Aorta (tissue), 5 donors: Measurements from ENCODE around the gene CAPZA1. TPM values are rescaled to one million over a fixed set of nuclear protein-coding genes. Genes with fewer than 3 reads are reported as not detected.

ENCODE experiments used
- ATAC-seq: fragments of 200-7000 bp; cut with Tn5 transposase; one replicate; pipeline ENCODE4 v1.9.1; 2022; ENCODE audit warnings: moderate library complexity; ENCODE audit not compliant: low FRiP score
- DNase-seq, 2 donors: peaks; one replicate each; pipeline ENCODE4 v3.0.0-alpha.2; 2020
- H3K27ac ChIP-seq, 2 donors: one replicate each; pipeline ENCODE4 v1.5.1; 2013; ENCODE audit warnings: low read length in 2 of 2, mild to moderate bottlenecking in 2 of 2, moderate library complexity in 2 of 2, control low read depth in 1 of 2, inconsistent platforms in 1 of 2, low read depth in 1 of 2
- H3K27me3 ChIP-seq, 2 donors: one replicate each; pipeline ENCODE4 v1.6.1; 2013; ENCODE audit warnings: control low read depth in 1 of 2, low read length in 1 of 2, mild to moderate bottlenecking in 1 of 2, moderate library complexity in 1 of 2; ENCODE audit not compliant: insufficient read depth in 2 of 2, control insufficient read depth in 1 of 2
- H3K36me3 ChIP-seq, 2 donors: one replicate each; pipeline ENCODE4 v1.6.1; 2013; ENCODE audit warnings: control low read depth in 1 of 2, low read length in 1 of 2, mild to moderate bottlenecking in 1 of 2; ENCODE audit not compliant: insufficient read depth in 2 of 2, control insufficient read depth in 1 of 2
- H3K4me1 ChIP-seq, 2 donors: one replicate each; pipeline ENCODE4 v1.6.1; 2013; ENCODE audit warnings: low read length in 2 of 2, control low read depth in 1 of 2, mild to moderate bottlenecking in 1 of 2, moderate library complexity in 1 of 2; ENCODE audit not compliant: insufficient read depth in 2 of 2, control insufficient read depth in 1 of 2
- H3K4me3 ChIP-seq, 2 donors: one replicate each; pipeline ENCODE4 v1.5.1; 2013; ENCODE audit warnings: low read length in 2 of 2, control low read depth in 1 of 2, mild to moderate bottlenecking in 1 of 2
- H3K9me3 ChIP-seq: one replicate; pipeline ENCODE4 v1.6.1; 2013; ENCODE audit warnings: mild to moderate bottlenecking, low read length; ENCODE audit not compliant: control insufficient read depth
- WGBS, 2 donors: extraction: QIAGEN DNeasy Blood & Tissue Kit; methylation state at CpG; one replicate each; pipeline ENCODE4 v1.1.7; 2013; 5-methylcytosine and 5-hydroxymethylcytosine counted together
- intact Hi-C, 2 donors: fragments of 100-400 bp; cut with DNase I; formaldehyde crosslinking; loops; one replicate each; pipeline versions ENCODE4 v1.14.2 to v1.15.0; 2022
- long read RNA-seq, 2 donors: library from polyadenylated mRNA; unstranded; transcript quantifications; one replicate each; pipeline ENCODE4 v2.0.0, GENCODE V29; 2020 to 2021
- polyA plus RNA-seq, 2 donors: library from polyadenylated mRNA; stranded (reverse); fragments of 200-250 nt; gene quantifications; one replicate each; pipeline ENCODE4 v1.2.3, GENCODE V29; 2013
- total RNA-seq, 2 donors: library from RNA; stranded (reverse); fragmentation: NEBNext Ultra II Directional; extraction: Animal tissue kit (Norgen Biotek cat#: 25700); gene quantifications; one replicate each; pipeline ENCODE4 v1.2.1, GENCODE V29; 2021
- donor health status: healthy with polysubstance abuse.
- donor health status: Bipolar disorder and iron deficiency.
- donor health status: DM: no; HTN: no; CAD: no.
- donor health status: DM: no; HTN: no; CAD: no.
- donor health status: DM: yes; HTN: yes; CAD: no.

The CAPZA1 gene
- total RNA-seq (100 to 1,000 TPM; 105 to 109 TPM), polyA plus RNA-seq (10 to 100 TPM; 39.1 to 65.0 TPM)
- long read RNA-seq, donor 1, transcript CAPZA1-201 (10 exons, 3,020 nt), result major isoform, 94 of 118 reads
- long read RNA-seq, donor 1, partial matches to known transcripts, result 12 of 118 reads
- long read RNA-seq, donor 1, other reads (novel, unspliced or antisense), result 12 of 118 reads
- long read RNA-seq, donor 2, transcript CAPZA1-201 (10 exons, 3,020 nt), result major isoform, 27 of 35 reads
- long read RNA-seq, donor 2, partial matches to known transcripts, result 1 of 35 reads
- long read RNA-seq, donor 2, other reads (novel, unspliced or antisense), result 7 of 35 reads

DNA sequence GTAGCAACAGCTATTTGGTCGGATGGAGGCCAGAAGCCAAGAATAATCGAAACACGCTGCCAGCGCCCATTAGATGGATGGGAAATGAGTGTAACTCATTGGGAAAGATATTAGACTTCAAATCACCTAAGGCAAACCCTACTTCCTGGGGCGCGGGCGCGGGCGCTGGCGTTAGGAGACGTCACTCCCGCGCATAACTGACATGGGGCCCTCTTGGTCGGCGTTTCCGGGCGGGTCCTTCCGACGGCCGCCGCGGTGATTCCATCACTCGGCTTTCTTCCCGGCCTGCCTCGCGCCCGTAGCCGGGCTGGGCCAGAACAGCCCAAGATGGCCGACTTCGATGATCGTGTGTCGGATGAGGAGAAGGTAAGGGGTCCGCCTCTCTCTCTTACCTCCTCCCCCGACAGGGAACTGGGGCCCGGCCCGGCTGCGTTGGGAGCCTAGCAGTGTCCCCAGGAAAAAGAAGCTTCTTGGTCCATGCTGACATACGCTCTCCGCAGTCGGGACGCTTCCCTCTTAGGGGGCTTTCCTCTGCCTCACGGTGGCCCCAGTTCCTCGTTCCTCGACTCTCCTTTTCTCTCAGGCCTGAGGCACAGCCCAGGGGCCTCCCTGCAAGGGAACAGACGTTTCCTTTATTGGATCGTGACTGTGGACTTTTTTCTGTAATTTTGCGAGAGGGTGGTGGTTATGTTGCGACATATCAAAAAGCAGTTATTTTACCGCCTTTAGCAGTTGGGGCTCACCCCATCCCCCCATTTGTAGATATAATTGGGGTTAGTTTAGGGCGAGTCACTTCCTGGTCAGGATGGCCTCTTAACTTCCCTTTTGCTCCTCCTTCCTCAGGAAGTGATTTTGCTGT is at the start of gene CAPZA1:
CAPZA1 (plus strand) TSS at position 315 of the 859 bp plus-strand sequence; CDS start at position 328, 13 bp downstream.
- H3K27ac ChIP-seq, result peak within 1 kb of the TSS; percentile 83 to 87
- H3K27me3 ChIP-seq, result no peaks in the 10 kb centered on the region
- intact Hi-C loops, result loop anchor here (1.0 to 10.0 kb wide), 6 partner anchors 53 to 255 kb away; partner anchors contain the start of genes MOV10 (in 1 of the 2), RHOC (in 1 of the 2) and WNT2B (in 1 of the 2)
- no peaks in the 10 kb centered on the region for H3K36me3 ChIP-seq
- no peaks in the 10 kb centered on the region for H3K9me3 ChIP-seq
- peak; percentile 99 for ATAC-seq
- 0 to 1% methylated on average over 50 of the region's 50 CpGs for WGBS, 2 donors
- peak within 1 kb of the TSS; percentile 63 to 92 for H3K4me3 ChIP-seq
- peaks cover 0 to 2% of the 10 kb centered on the region in 2 donors for H3K4me1 ChIP-seq
- DNase-seq, result peak; percentile 94 to 97

DNA sequence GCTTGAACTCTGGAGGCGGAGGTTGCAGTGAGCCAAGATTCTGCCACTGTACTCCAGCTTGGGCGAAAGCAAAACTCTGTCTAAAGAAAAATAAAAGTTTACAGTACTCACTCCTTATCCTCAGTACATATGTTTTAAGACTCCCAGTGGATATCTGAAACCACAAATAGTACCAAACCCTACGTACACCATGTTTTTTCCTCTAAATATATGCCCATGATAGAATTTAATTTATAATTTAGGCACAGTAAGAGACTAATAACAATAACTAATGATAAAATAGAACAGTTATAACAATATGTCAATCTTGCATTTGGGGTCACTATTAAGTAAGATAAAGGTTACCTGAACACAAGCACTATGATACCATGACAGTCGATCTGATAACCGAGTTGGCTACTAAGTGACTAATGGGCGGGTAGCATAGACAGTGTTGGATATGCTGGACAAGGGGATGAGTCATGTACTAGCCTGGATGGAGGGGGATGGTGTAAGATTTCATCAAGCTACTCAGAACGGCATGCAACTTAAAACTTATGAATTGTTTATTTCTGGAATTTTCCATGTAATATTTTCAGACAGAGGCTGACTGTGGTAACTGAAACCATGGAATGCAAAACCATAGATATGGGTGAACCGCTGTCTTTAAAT is 44.4 kb upstream of the CAPZA1 start:
- no peak overlapping the region for H3K4me3 ChIP-seq
- no peak overlapping the region for H3K27ac ChIP-seq
- H3K27me3 ChIP-seq, result no peaks in the 10 kb centered on the region
- WGBS, 2 donors, result 88 to 89% methylated on average over 8 of the region's 8 CpGs
- ATAC-seq (no peak), DNase-seq (no peak)
- peaks cover 0 to 2% of the 10 kb centered on the region in 2 donors for H3K36me3 ChIP-seq
- intact Hi-C loops, result no loop called here
- H3K9me3 ChIP-seq, result no peaks in the 10 kb centered on the region
- H3K4me1 ChIP-seq, result no peaks in the 10 kb centered on the region

DNA sequence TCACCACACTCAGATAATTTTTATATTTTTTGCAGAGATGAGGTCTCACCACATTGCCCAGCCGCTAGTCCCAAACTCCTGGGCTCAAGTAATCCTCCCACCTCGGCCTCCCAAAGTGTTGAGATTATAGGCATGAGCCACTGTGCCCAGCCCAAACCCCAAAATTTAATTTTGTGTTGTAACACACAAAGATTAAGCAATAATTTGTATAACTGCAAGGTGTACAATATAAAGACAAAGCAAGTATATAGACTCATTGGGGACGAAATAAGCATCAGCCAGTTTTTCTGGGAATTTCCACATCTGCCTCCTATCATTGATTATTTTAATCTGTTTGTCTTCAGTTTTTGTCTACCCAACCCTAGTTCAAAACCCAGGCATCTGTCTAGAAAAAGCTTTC is 43.4 kb upstream of the CAPZA1 start:
- Histone ChIP-seq H3K27me3 (no peaks in the 10 kb centered on the region), H3K4me3 (no peak overlapping the region), H3K27ac (no peak overlapping the region), H3K36me3 (peaks cover 0 to 2% of the 10 kb centered on the region in 2 donors), H3K4me1 (no peaks in the 10 kb centered on the region), H3K9me3 (no peaks in the 10 kb centered on the region)
- WGBS, 2 donors, result 94 to 96% methylated on average over 3 of the region's 3 CpGs
- intact Hi-C loops, result no loop called here
- no peak for ATAC-seq
- DNase-seq, result no peak

DNA sequence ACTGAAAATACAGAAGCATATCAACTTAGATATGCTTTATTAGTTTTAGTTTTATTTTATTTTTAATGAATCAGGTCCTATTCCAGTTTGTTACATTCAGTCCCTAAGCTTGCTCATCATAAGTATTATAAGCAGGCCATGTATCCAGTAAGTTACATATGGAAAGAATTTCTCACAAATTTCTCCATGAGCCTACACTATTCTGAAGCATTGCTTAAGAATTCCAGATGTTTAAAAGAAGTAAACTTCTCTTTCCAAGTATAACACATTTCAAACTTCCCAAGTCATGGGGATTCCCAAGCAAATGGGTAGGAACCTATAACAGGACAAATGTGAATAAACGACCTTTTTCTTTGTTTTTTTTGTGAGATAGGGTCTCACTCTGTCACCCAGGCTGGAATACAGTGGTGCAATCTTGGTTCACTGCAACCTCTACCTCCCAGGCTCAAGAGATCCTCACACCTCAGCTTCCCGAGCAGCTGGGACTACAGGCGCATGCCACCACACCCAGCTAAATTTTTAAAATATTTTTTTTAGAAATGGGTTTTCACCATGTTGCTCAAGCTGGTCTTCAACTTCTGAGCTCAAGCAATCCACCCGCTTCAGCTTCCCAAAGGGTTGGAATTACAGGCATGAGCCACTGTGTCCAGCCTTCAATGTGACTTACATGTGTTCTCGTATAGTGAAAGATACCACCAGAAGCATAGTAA is 39.7 kb upstream of the CAPZA1 start:
- H3K27ac ChIP-seq, result no peak overlapping the region
- H3K27me3 ChIP-seq, result no peaks in the 10 kb centered on the region
- ATAC-seq (no peak), DNase-seq (no peak)
- no peaks in the 10 kb centered on the region for H3K9me3 ChIP-seq
- H3K36me3 ChIP-seq, result no peaks in the 10 kb centered on the region
- 76 to 78% methylated on average over 5 of the region's 5 CpGs for WGBS, 2 donors
- H3K4me3 ChIP-seq, result no peak overlapping the region
- intact Hi-C loops, result no loop called here
- no peaks in the 10 kb centered on the region for H3K4me1 ChIP-seq

DNA sequence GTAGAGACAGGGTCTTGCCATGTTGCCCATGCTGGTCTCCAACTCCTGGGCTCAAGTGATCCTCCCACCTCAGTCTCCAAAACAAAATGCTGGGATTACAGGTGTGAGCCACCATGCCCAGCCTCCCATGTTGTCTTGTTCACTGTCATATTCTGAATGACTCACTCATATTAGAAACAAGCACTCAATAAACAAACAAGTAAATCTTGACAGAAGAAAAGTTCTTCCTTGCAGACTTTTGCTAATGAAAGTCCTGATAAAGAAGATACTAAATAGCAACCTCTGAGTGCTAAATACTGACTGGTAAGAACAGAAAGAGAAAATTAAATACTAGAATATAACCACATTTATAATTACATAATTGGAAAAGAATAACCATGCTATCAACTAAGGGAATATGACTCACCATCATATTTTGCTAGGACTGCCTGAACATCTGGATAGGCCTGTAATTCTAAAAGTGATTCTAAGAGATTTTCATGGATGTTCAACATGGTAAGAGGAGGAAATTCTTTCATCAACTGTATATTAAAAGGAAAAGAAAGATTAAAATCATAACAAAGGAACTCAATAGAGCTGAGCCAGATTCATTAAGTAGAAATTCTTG is 37.9 kb upstream of the CAPZA1 start:
- Histone ChIP-seq H3K9me3 (no peaks in the 10 kb centered on the region), H3K27me3 (no peaks in the 10 kb centered on the region), H3K36me3 (no peaks in the 10 kb centered on the region), H3K27ac (no peak overlapping the region), H3K4me1 (no peaks in the 10 kb centered on the region), H3K4me3 (no peak overlapping the region)
- ATAC-seq (no peak), DNase-seq (no peak)
- intact Hi-C loops, result no loop called here

DNA sequence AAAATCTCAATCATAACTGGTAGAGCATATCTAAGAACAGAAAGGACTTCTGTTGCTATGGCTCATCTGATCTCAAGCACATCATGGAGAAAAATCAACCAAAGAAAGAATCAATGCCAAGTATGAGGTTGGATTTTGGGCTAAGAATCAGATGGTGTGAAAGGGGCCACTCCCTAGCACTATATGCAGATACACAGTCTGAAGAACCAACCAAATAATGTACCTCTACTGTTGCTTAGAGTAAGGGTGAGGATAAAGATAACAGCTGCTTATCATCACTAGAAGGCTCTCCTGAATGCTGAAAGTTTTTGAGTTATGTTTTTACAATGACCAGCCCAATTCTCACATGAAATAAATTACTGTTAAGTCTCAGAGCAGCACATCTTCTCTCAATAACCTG is 36.3 kb upstream of the CAPZA1 start:
- no peak for ATAC-seq
- no peaks in the 10 kb centered on the region for H3K36me3 ChIP-seq
- intact Hi-C loops, result no loop called here

DNA sequence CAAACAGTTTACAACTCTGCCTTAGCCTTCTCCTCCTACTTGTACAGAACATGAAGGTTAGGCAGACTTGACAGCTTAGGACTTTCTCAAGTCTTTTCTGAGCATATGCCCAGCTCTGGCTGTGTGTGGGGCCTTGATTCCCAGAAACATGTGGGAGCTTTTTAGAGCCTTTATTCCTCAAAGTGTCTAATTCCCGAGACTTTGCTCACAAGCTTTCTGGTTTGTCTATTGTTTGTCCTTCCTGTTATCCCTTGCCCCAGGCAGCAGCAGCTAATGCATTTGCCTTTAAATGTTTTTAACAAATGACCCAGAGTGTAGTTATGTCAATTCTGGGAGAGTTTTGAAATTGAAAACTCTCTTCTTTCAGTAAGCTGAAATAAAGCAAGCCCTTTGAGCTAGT is 29.9 kb upstream of the CAPZA1 start:
- no peaks in the 10 kb centered on the region for H3K4me1 ChIP-seq
- no peak overlapping the region for H3K27ac ChIP-seq
- ATAC-seq, result no peak
- 93 to 100% methylated on average over 1 of the region's 1 CpG for WGBS, 2 donors
- intact Hi-C loops, result no loop called here
- peaks cover 0 to 3% of the 10 kb centered on the region in 2 donors for H3K36me3 ChIP-seq
- no peaks in the 10 kb centered on the region for H3K9me3 ChIP-seq
- no peak for DNase-seq
- H3K4me3 ChIP-seq, result no peak overlapping the region
- H3K27me3 ChIP-seq, result no peaks in the 10 kb centered on the region

More for the DNA sequence above, 36.3 kb upstream of the CAPZA1 start:
- Histone ChIP-seq H3K4me1 (no peaks in the 10 kb centered on the region), H3K27me3 (no peaks in the 10 kb centered on the region), H3K4me3 (no peak overlapping the region), H3K27ac (no peak overlapping the region), H3K9me3 (no peaks in the 10 kb centered on the region)
- no peak for DNase-seq
